Osteocyte (in vitro differentiated cells): ENCODE results near the gene MRPL11. TPM values are rescaled to one million over a fixed set of nuclear protein-coding genes. Genes with fewer than 3 reads are reported as not detected.
A peak's percentile ranks its signal among the peaks of the same experiment; 100 is the strongest.

Experiments used
- DNase-seq: peaks from one replicate; pipeline ENCODE4 v3.0.0; 2021; ENCODE audit warnings: mixed read lengths; ENCODE audit not compliant: unreplicated experiment; ENCODE audit errors: extremely low spot score
- H3K27ac Mint-ChIP-seq: one replicate; pipeline ENCODE4 v1.8.0; 2021; ENCODE audit warnings: mild to moderate bottlenecking, mixed read lengths; ENCODE audit not compliant: unreplicated experiment
- H3K27me3 Mint-ChIP-seq: one replicate; pipeline ENCODE4 v1.8.0; 2021; ENCODE audit warnings: mixed read lengths; ENCODE audit not compliant: unreplicated experiment
- H3K36me3 Mint-ChIP-seq: one replicate; pipeline ENCODE4 v1.8.0; 2021; ENCODE audit warnings: mixed read lengths; ENCODE audit not compliant: unreplicated experiment
- H3K4me1 Mint-ChIP-seq: one replicate; pipeline ENCODE4 v1.8.0; 2021; ENCODE audit warnings: mixed read lengths; ENCODE audit not compliant: unreplicated experiment
- H3K4me3 Mint-ChIP-seq: one replicate; pipeline ENCODE4 v1.8.0; 2021; ENCODE audit warnings: mild to moderate bottlenecking, moderate library complexity, mixed read lengths; ENCODE audit not compliant: unreplicated experiment
- H3K9me3 Mint-ChIP-seq: one replicate; pipeline ENCODE4 v1.8.0; 2021; ENCODE audit warnings: mixed read lengths; ENCODE audit not compliant: unreplicated experiment
- total RNA-seq: library from RNA; stranded (reverse); gene quantifications from 2 replicates; pipeline ENCODE4 v1.2.1, GENCODE V29; 2021
- TF ChIP-seq, protein P1 (sequence below): fragments of 200-600 bp; sonication (generic); IDR thresholded peaks from 2 replicates; pipeline ENCODE4 v1.5.0; 2021; ENCODE audit warnings: antibody characterized with exemption, mild to moderate bottlenecking, moderate library complexity

MRPL11 gene
- total RNA-seq, 1 donor from 2014 or later: 45.4 TPM

DNA sequence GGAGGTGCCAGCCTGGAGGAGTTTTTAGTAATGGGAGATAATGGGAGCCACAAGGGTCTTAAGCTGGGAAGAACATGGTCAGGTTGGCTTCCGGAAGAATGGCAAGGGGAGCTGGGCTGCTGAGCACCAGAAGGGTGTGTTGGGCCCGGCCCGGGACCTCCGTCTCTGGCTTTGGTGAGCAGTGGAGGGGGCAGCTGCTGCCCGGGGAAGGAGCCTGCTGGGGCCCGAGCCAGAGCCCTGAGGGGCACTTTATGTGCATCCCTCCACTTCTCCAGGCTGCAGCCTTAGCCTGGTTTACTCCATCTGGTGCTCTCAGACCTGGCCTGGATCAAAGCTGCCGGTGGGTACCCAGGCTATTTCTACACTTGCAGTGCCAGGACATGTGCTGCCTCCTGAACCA, 26.5 kb downstream of the MRPL11 start:
- TF ChIP-seq, protein P1, sequence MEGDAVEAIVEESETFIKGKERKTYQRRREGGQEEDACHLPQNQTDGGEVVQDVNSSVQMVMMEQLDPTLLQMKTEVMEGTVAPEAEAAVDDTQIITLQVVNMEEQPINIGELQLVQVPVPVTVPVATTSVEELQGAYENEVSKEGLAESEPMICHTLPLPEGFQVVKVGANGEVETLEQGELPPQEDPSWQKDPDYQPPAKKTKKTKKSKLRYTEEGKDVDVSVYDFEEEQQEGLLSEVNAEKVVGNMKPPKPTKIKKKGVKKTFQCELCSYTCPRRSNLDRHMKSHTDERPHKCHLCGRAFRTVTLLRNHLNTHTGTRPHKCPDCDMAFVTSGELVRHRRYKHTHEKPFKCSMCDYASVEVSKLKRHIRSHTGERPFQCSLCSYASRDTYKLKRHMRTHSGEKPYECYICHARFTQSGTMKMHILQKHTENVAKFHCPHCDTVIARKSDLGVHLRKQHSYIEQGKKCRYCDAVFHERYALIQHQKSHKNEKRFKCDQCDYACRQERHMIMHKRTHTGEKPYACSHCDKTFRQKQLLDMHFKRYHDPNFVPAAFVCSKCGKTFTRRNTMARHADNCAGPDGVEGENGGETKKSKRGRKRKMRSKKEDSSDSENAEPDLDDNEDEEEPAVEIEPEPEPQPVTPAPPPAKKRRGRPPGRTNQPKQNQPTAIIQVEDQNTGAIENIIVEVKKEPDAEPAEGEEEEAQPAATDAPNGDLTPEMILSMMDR: no peak
- Mint-ChIP-seq H3K27ac (no peak overlapping the region), H3K9me3 (no peaks in the 10 kb centered on the region), H3K36me3 (no peaks in the 10 kb centered on the region), H3K4me1 (peaks cover 8% of the 10 kb centered on the region), H3K4me3 (no peak overlapping the region), H3K27me3 (no peaks in the 10 kb centered on the region)
- DNase-seq: no peak

DNA sequence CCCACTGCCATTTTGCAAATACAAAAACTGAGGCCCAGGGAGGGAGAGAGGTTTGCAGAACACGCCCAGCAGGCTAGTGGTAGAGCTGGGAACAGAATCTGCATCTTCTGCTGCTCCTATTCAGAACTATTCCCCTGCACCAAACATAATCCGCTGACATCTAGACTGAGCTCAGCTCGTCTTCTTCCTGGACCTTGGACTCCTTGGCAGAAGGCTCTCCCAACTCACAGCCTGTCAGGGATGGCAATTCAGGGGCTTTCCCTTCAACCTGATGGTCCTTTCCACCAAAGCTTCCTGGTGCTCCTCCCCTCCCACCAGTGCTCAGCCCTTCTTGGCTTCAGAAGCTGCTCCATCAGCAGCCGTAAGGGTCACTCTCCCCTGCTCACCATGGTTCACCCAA, 27.3 kb downstream of the MRPL11 start:
- Mint-ChIP-seq H3K4me3 (no peak overlapping the region), H3K27me3 (peaks cover 3% of the 10 kb centered on the region), H3K36me3 (no peaks in the 10 kb centered on the region)

GRCh38 chr11:66410191-66410590, 28.5 kb downstream of the MRPL11 start:
- Mint-ChIP-seq H3K9me3 (no peaks in the 10 kb centered on the region), H3K27ac (no peak overlapping the region), H3K4me1 (peaks cover 8% of the 10 kb centered on the region), H3K27me3 (peaks cover 10% of the 10 kb centered on the region), H3K4me3 (no peak overlapping the region), H3K36me3 (no peaks in the 10 kb centered on the region)
- TF ChIP-seq, protein P1: no peak
- DNase-seq: no peak

More for the DNA sequence above, 27.3 kb downstream of the MRPL11 start:
- H3K9me3 Mint-ChIP-seq: no peaks in the 10 kb centered on the region
- DNase-seq: no peak
- TF ChIP-seq, protein P1: no peak
- no peak overlapping the region for H3K27ac Mint-ChIP-seq
- H3K4me1 Mint-ChIP-seq: peaks cover 8% of the 10 kb centered on the region

GRCh38 chr11:66409226-66409625, 29.4 kb downstream of the MRPL11 start:
- DNase-seq: no peak
- Mint-ChIP-seq H3K27me3 (peaks cover 19% of the 10 kb centered on the region), H3K36me3 (no peaks in the 10 kb centered on the region), H3K27ac (no peak overlapping the region), H3K4me1 (peaks cover 8% of the 10 kb centered on the region), H3K4me3 (peak overlapping the region; percentile 14), H3K9me3 (no peaks in the 10 kb centered on the region)
- TF ChIP-seq, protein P1: no peak

DNA sequence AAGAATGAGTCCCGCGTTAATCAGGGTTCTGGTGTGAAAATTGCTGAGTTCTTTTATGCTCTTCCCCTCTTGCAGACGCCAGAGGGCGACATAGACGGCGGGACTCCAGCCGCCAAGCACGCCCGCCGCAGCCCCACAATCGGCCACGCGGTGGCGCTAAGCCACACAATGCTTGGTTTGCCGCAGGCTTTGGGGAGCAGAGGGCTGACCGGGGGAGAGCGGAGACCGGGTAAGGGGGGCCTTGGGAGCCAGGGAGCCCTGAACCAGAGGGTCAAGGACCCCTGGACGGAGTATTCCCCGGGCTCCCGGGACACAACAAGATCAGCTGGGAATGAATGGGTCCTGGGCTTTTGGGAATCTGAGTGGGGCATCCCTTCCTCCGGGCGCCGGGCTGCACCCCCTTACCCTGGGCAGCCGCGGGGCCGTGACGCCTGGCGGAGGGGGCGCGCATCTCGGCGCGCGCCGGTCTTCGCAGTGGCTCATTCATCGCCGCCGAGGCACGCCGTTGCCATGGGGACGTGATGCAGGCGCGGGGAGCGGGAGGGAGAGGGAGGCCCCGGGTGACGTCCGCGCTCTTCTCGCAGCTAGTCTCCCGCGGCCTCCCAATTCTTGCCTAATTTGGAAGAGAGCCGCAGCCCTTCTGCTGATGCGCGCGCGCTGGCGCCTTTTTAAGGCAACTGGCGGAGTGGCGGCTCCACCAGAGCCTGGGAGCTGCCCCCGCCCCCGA, 30.0 kb downstream of the MRPL11 start:
- TF ChIP-seq, protein P1: peak; percentile 100
- DNase-seq: peak; percentile 97
- Mint-ChIP-seq H3K9me3 (no peaks in the 10 kb centered on the region), H3K27me3 (peaks cover 19% of the 10 kb centered on the region), H3K27ac (no peak overlapping the region), H3K4me3 (peak overlapping the region; percentile 78), H3K4me1 (peaks cover 8% of the 10 kb centered on the region), H3K36me3 (no peaks in the 10 kb centered on the region)
